ENCODE measurements around the gene LIN54. TPM values are rescaled to one million over a fixed set of nuclear protein-coding genes. Genes with fewer than 3 reads are reported as not detected.

Gene LIN54
- total and polyA plus RNA-seq, 2 of the 4 experiments (the other 2 are of a cell fraction), result 5.3 to 26.9 TPM

GRCh38 chr4:83034630-83035494, 24.2 kb upstream of the LIN54 start, which contains the start of gene COPS4 (continued):
- TF ChIP-seq USF2 (IDR thresholded peaks at IDR 0.05; ENCODE audit: low read depth, low read length), result no peak
- peak; percentile 21 for TF ChIP-seq RAD21 (IDR thresholded peaks at IDR 0.05; ENCODE audit: low read length)
- no peak for TF ChIP-seq RFX5 (IDR thresholded peaks at IDR 0.05; ENCODE audit: low read depth, low read length)

GRCh38 chr4:83029688-83030087, 19.1 kb upstream of the LIN54 start:
- POLR2A ChIA-PET (ENCODE audit: unreplicated experiment), result no interaction called here
- H2AFZ ChIP-seq (replicated peaks; ENCODE audit: low read length, poor library complexity), result no peak overlapping the region

More at GRCh38 chr4:83029688-83030087, 19.1 kb upstream of the LIN54 start:
- no peak overlapping the region for H3K23ac ChIP-seq (ENCODE audit: low read depth, low read length)
- no peak overlapping the region for H3K56ac ChIP-seq (ENCODE audit: extremely low read depth, insufficient read depth, low read length)
- DNase-seq, result no peak
- no TSS peak for BruUV-seq (replicated peaks)
- in situ Hi-C loops (cut with MboI; ENCODE audit: low sequenced_read_pairs), result loop anchor here (25.0 kb wide), 1 partner anchor 592 kb away; the partner anchor contains the start of genes ENOPH1 and HNRNPDL
- H3K9me1 ChIP-seq (ENCODE audit: insufficient read depth, low read length), result no peaks in the 10 kb centered on the region
- no peak overlapping the region for H3K4me3 ChIP-seq (ENCODE audit: insufficient read depth, low read depth, low read length)
- no peak overlapping the region for H2AK5ac ChIP-seq (ENCODE audit: low read depth, low read length)
- WGBS, 2 experiments (ENCODE audit: extremely low coverage in 2 of 2, insufficient read length in 1 of 2), result 63% methylated on average over 1 of the region's 1 CpG; no CpG with 5 or more reads in 1 of the 2 experiments
- H3K4me1 ChIP-seq (ENCODE audit: control insufficient read depth, insufficient read depth, low read length), result no peaks in the 10 kb centered on the region
- H3K36me3 ChIP-seq (ENCODE audit: control insufficient read depth, insufficient read depth, low read length), result no peaks in the 10 kb centered on the region
- intact Hi-C loops (cut with micrococcal nuclease), result no loop called here
- no peak overlapping the region for H4K91ac ChIP-seq (ENCODE audit: insufficient read depth, low read depth, low read length)
- H4K5ac ChIP-seq (ENCODE audit: low read depth, low read length), result no peak overlapping the region
- CTCF ChIA-PET, result interaction anchor here (0.6 kb wide), 1 partner anchor 18 kb away, joined by 6 read pairs; no protein-coding TSS in a partner anchor
- H3K14ac ChIP-seq (replicated peaks; ENCODE audit: low read depth, low read length), result no peak overlapping the region
- no peak overlapping the region for H3K9ac ChIP-seq (ENCODE audit: low read depth, low read length)
- H2BK20ac ChIP-seq (ENCODE audit: low read depth, low read length), result no peak overlapping the region
- no peak overlapping the region for H3K18ac ChIP-seq (ENCODE audit: low read depth, low read length)
- H2AK9ac ChIP-seq (replicated peaks; ENCODE audit: low read depth, low read length, poor library complexity), result no peak overlapping the region
- no peak for ATAC-seq (ENCODE audit: low read depth)
- H3K4ac ChIP-seq (ENCODE audit: low read depth, low read length), result no peak overlapping the region
- H2BK15ac ChIP-seq (ENCODE audit: low read depth, low read length), result no peak overlapping the region
- H3K4me2 ChIP-seq (ENCODE audit: low read depth, low read length), result no peak overlapping the region
- peaks cover 6% of the 10 kb centered on the region for H3K27me3 ChIP-seq (ENCODE audit: control insufficient read depth, insufficient read depth, low read length)
- H4K20me1 ChIP-seq (ENCODE audit: insufficient read depth, low read length), result no peaks in the 10 kb centered on the region
- H3K27ac ChIP-seq (ENCODE audit: insufficient read depth, low read length), result no peak overlapping the region
- no peak overlapping the region for H2BK120ac ChIP-seq (ENCODE audit: low read depth, low read length)
- no peaks in the 10 kb centered on the region for H3K79me1 ChIP-seq (ENCODE audit: low read depth in 1 of 2, low read length in 2 of 2)
- H4K8ac ChIP-seq (ENCODE audit: low read depth in 2 of 2, low read length in 2 of 2), result no peak overlapping the region
- no peak overlapping the region for H2BK5ac ChIP-seq (ENCODE audit: low read depth, low read length, poor library complexity, severe bottlenecking)
- dilution Hi-C loops (cut with HindIII; ENCODE audit: low sequenced_read_pairs, unreplicated experiment), result no loop called here
- TF ChIP-seq BHLHE40 (IDR thresholded peaks at IDR 0.05; ENCODE audit: low read depth, low read length) (no peak), CTCF (conservative IDR thresholded peaks at IDR 0.05; ENCODE audit: low read depth, low read length) (no peak), ELK1 (IDR thresholded peaks at IDR 0.05; ENCODE audit: borderline replicate concordance, low read depth, low read length) (no peak), USF2 (IDR thresholded peaks at IDR 0.05; ENCODE audit: low read depth, low read length) (no peak)
- peaks cover 7% of the 10 kb centered on the region for H3K9me3 ChIP-seq (ENCODE audit: control insufficient read depth, insufficient read depth, low read length)

All from IMR-90 (cell line).